ENCODE data around the gene AP3B1.
"Not testable (repeated sequence)": the region's sequence is repeated elsewhere in the genome, so short reads cannot be mapped to it uniquely, and the experiment has no call there.

The AP3B1 gene

GRCh38 chr5:78077369-78078068 is 217.0 kb downstream of the AP3B1 start:
- no peak for DNase-seq (ENCODE audit: extremely low read depth, insufficient read length)
- H3K27me3 ChIP-seq (replicated peaks; ENCODE audit: control insufficient read depth, insufficient read depth, low read length): no peaks in the 10 kb centered on the region
- TF ChIP-seq, protein P1, sequence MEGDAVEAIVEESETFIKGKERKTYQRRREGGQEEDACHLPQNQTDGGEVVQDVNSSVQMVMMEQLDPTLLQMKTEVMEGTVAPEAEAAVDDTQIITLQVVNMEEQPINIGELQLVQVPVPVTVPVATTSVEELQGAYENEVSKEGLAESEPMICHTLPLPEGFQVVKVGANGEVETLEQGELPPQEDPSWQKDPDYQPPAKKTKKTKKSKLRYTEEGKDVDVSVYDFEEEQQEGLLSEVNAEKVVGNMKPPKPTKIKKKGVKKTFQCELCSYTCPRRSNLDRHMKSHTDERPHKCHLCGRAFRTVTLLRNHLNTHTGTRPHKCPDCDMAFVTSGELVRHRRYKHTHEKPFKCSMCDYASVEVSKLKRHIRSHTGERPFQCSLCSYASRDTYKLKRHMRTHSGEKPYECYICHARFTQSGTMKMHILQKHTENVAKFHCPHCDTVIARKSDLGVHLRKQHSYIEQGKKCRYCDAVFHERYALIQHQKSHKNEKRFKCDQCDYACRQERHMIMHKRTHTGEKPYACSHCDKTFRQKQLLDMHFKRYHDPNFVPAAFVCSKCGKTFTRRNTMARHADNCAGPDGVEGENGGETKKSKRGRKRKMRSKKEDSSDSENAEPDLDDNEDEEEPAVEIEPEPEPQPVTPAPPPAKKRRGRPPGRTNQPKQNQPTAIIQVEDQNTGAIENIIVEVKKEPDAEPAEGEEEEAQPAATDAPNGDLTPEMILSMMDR (IDR thresholded peaks at IDR 0.05; ENCODE audit: insufficient read depth, low read length, poor library complexity, severe bottlenecking): no peak
- no peak overlapping the region for H3K4me3 ChIP-seq (replicated peaks; ENCODE audit: low read depth, low read length)
- H3K36me3 ChIP-seq (ENCODE audit: control insufficient read depth, insufficient read depth, low read length): no peaks in the 10 kb centered on the region

DNA sequence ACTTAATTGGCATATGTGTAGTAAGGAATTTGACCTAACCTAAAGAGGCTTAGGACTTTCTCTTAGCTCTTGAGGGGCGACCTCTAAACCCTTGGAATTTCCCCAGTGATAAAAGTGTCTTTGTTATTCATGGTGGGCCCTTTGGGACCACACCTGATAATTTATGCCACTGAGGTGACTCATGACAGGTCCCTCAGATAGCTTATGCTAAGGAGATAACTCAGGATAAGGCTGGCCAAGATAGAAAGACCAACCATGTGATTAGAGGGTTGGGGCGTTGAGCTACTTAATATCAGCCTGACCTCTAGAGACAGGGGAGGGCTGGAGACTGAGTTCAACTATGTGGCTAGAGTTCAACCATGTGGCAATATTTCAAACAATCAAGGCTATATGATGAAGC is 218.1 kb downstream of the AP3B1 start:
- Histone ChIP-seq H3K36me3 (ENCODE audit: control insufficient read depth, insufficient read depth, low read length) (no peaks in the 10 kb centered on the region), H3K4me3 (replicated peaks; ENCODE audit: low read depth, low read length) (no peak overlapping the region), H3K27me3 (replicated peaks; ENCODE audit: control insufficient read depth, insufficient read depth, low read length) (no peaks in the 10 kb centered on the region)
- DNase-seq (ENCODE audit: extremely low read depth, insufficient read length): no peak
- TF ChIP-seq, protein P1 (IDR thresholded peaks at IDR 0.05; ENCODE audit: insufficient read depth, low read length, poor library complexity, severe bottlenecking): no peak

- no peak overlapping the region for H3K4me3 ChIP-seq (replicated peaks; ENCODE audit: low read depth, low read length)
- no peaks in the 10 kb centered on the region for H3K27me3 ChIP-seq (replicated peaks; ENCODE audit: control insufficient read depth, insufficient read depth, low read length)
- DNase-seq (ENCODE audit: extremely low read depth, insufficient read length): no peak
- TF ChIP-seq, protein P1 (IDR thresholded peaks at IDR 0.05; ENCODE audit: insufficient read depth, low read length, poor library complexity, severe bottlenecking): no peak
- no peaks in the 10 kb centered on the region for H3K36me3 ChIP-seq (ENCODE audit: control insufficient read depth, insufficient read depth, low read length)
These were observed 219.2 kb downstream of the AP3B1 start for GRCh38 chr5:78075301-78075700.

DNA sequence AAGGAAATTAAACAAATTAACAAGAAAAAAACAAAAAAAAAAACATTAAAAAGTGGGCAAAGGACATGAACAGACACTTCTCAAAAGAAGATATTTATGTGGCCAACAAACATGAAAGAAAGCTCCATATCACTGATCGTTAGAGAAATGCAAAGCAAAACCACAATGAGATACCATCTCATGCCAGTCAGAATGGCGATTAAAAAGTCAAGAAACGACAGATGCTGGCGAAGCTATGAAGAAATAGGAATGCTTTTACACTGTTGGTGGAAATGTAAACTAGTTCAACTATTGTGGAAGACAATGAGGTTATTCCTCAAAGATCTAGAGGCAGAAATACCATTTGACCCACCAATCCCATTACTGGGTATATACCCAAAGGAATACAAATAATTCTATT is 223.8 kb downstream of the AP3B1 start:
- not testable (repeated sequence) for H3K4me3 ChIP-seq (replicated peaks; ENCODE audit: low read depth, low read length); H3K27me3 ChIP-seq (replicated peaks; ENCODE audit: control insufficient read depth, insufficient read depth, low read length); H3K36me3 ChIP-seq (ENCODE audit: control insufficient read depth, insufficient read depth, low read length)

GRCh38 chr5:78067581-78067980 is 226.9 kb downstream of the AP3B1 start:
- DNase-seq (ENCODE audit: extremely low read depth, insufficient read length); H3K36me3 ChIP-seq (ENCODE audit: control insufficient read depth, insufficient read depth, low read length); H3K27me3 ChIP-seq (replicated peaks; ENCODE audit: control insufficient read depth, insufficient read depth, low read length); H3K4me3 ChIP-seq (replicated peaks; ENCODE audit: low read depth, low read length): not testable (repeated sequence)

More for the DNA sequence above, 223.8 kb downstream of the AP3B1 start:
- DNase-seq (ENCODE audit: extremely low read depth, insufficient read length): not testable (repeated sequence)

- not testable (repeated sequence) for H3K27me3 ChIP-seq (replicated peaks; ENCODE audit: control insufficient read depth, insufficient read depth, low read length); H3K4me3 ChIP-seq (replicated peaks; ENCODE audit: low read depth, low read length); H3K36me3 ChIP-seq (ENCODE audit: control insufficient read depth, insufficient read depth, low read length); DNase-seq (ENCODE audit: extremely low read depth, insufficient read length)
These were observed 227.8 kb downstream of the AP3B1 start for GRCh38 chr5:78066722-78067121.

GRCh38 chr5:78065663-78066062 is 228.8 kb downstream of the AP3B1 start:
- Histone ChIP-seq H3K27me3 (replicated peaks; ENCODE audit: control insufficient read depth, insufficient read depth, low read length) (no peaks in the 10 kb centered on the region), H3K36me3 (ENCODE audit: control insufficient read depth, insufficient read depth, low read length) (no peaks in the 10 kb centered on the region; the same call in none of the 2 replicates), H3K4me3 (replicated peaks; ENCODE audit: low read depth, low read length) (no peak overlapping the region)
- TF ChIP-seq, protein P1 (IDR thresholded peaks at IDR 0.05; ENCODE audit: insufficient read depth, low read length, poor library complexity, severe bottlenecking): peak; percentile 24
- no peak for DNase-seq (ENCODE audit: extremely low read depth, insufficient read length)

Measured in GM06990 (cell line).